GM21717 (cell line): ENCODE measurements around the gene SLCO3A1.

ENCODE experiments used
- ATAC-seq: cut with Tn5 transposase; IDR thresholded peaks from one replicate; pipeline ENCODE4 v1.9.1; 2021; ENCODE audit warnings: mild to moderate bottlenecking, moderate library complexity; ENCODE audit not compliant: unreplicated experiment

SLCO3A1 gene

GRCh38 chr15:91860498-91860897, 7.0 kb downstream of the SLCO3A1 start:
- no peak for ATAC-seq

- ATAC-seq: no peak
Measured at GRCh38 chr15:91861223-91861622, 7.7 kb downstream of the SLCO3A1 start.

GRCh38 chr15:91862891-91863504, 9.5 kb downstream of the SLCO3A1 start:
- no peak for ATAC-seq

GRCh38 chr15:91863621-91864255, 10.2 kb downstream of the SLCO3A1 start:
- no peak for ATAC-seq

- no peak for ATAC-seq
Measured at GRCh38 chr15:91864664-91865063, 11.2 kb downstream of the SLCO3A1 start.

GRCh38 chr15:91865486-91865885, 12.0 kb downstream of the SLCO3A1 start:
- no peak for ATAC-seq

- no peak for ATAC-seq
Measured at GRCh38 chr15:91865950-91866349, 12.4 kb downstream of the SLCO3A1 start.

GRCh38 chr15:91866371-91866905, 12.9 kb downstream of the SLCO3A1 start:
- ATAC-seq: no peak

- ATAC-seq: no peak
Measured at GRCh38 chr15:91866971-91867372, 13.5 kb downstream of the SLCO3A1 start.

- no peak for ATAC-seq
Measured at GRCh38 chr15:91867581-91868026, 14.1 kb downstream of the SLCO3A1 start.

- no peak for ATAC-seq
Measured at GRCh38 chr15:91870876-91871537, 17.5 kb downstream of the SLCO3A1 start.

GRCh38 chr15:91871837-91872236, 18.3 kb downstream of the SLCO3A1 start:
- ATAC-seq: no peak

GRCh38 chr15:91872356-91873137, 19.0 kb downstream of the SLCO3A1 start:
- ATAC-seq: no peak

GRCh38 chr15:91873138-91873536, 19.6 kb downstream of the SLCO3A1 start:
- ATAC-seq: no peak

- ATAC-seq: no peak
Measured at GRCh38 chr15:91874171-91874570, 20.7 kb downstream of the SLCO3A1 start.

GRCh38 chr15:91874992-91875660, 21.6 kb downstream of the SLCO3A1 start:
- no peak for ATAC-seq

- no peak for ATAC-seq
Measured at GRCh38 chr15:91876187-91876586, 22.7 kb downstream of the SLCO3A1 start.

GRCh38 chr15:91878319-91878870, 24.9 kb downstream of the SLCO3A1 start:
- ATAC-seq: no peak

GRCh38 chr15:91879158-91879557, 25.6 kb downstream of the SLCO3A1 start:
- ATAC-seq: no peak

- no peak for ATAC-seq
Measured at GRCh38 chr15:91880373-91880772, 26.9 kb downstream of the SLCO3A1 start.
